ENCODE measurements around the gene ZNF614. TPM values are rescaled to one million over a fixed set of nuclear protein-coding genes. Genes with fewer than 3 reads are reported as not detected.
"Not testable (repeated sequence)": the region's sequence is repeated elsewhere in the genome, so short reads cannot be mapped to it uniquely, and the experiment has no call there.

The ZNF614 gene
- total RNA-seq, 1 experiment from 2014 or later: 10.3 TPM

GRCh38 chr19:51976852-51977251, 51.3 kb downstream of the ZNF614 start:
- BruUV-seq (replicated peaks): no TSS peak
- peaks cover 9% of the 10 kb centered on the region for H3K36me3 Mint-ChIP-seq (ENCODE audit: insufficient read depth, unreplicated experiment)
- intact Hi-C loops (cut with micrococcal nuclease; ENCODE audit: unreplicated experiment): no loop called here
- no peak for DNase-seq
- no peaks in the 10 kb centered on the region for H3K27me3 Mint-ChIP-seq (ENCODE audit: unreplicated experiment)
- H3K4me1 Mint-ChIP-seq (ENCODE audit: low read depth, unreplicated experiment): no peaks in the 10 kb centered on the region
- H3K9me3 Mint-ChIP-seq (ENCODE audit: low read depth, unreplicated experiment): peaks cover 29% of the 10 kb centered on the region
- CTCF ChIA-PET: no interaction called here
- no peak overlapping the region for H3K27ac Mint-ChIP-seq (ENCODE audit: unreplicated experiment)
- TF ChIP-seq CTCF (IDR thresholded peaks at IDR 0.05; ENCODE audit: unreplicated experiment): no peak
- no peak overlapping the region for H3K4me3 Mint-ChIP-seq (ENCODE audit: low read depth, unreplicated experiment)

GRCh38 chr19:51975787-51976186, 52.4 kb downstream of the ZNF614 start:
- H3K4me3 Mint-ChIP-seq (ENCODE audit: low read depth, unreplicated experiment); H3K4me1 Mint-ChIP-seq (ENCODE audit: low read depth, unreplicated experiment); intact Hi-C loops (cut with micrococcal nuclease; ENCODE audit: unreplicated experiment); CTCF ChIA-PET; BruUV-seq (replicated peaks); H3K27ac Mint-ChIP-seq (ENCODE audit: unreplicated experiment); H3K27me3 Mint-ChIP-seq (ENCODE audit: unreplicated experiment); DNase-seq: not testable (repeated sequence)
- Mint-ChIP-seq H3K9me3 (ENCODE audit: low read depth, unreplicated experiment) (peaks cover 31% of the 10 kb centered on the region), H3K36me3 (ENCODE audit: insufficient read depth, unreplicated experiment) (peaks cover 14% of the 10 kb centered on the region)

GRCh38 chr19:51971624-51972023, 56.6 kb downstream of the ZNF614 start:
- peaks cover 33% of the 10 kb centered on the region for H3K9me3 Mint-ChIP-seq (ENCODE audit: low read depth, unreplicated experiment)
- peaks cover 30% of the 10 kb centered on the region for H3K36me3 Mint-ChIP-seq (ENCODE audit: insufficient read depth, unreplicated experiment)
- no peak overlapping the region for H3K27ac Mint-ChIP-seq (ENCODE audit: unreplicated experiment)
- no peaks in the 10 kb centered on the region for H3K4me1 Mint-ChIP-seq (ENCODE audit: low read depth, unreplicated experiment)
- intact Hi-C loops (cut with micrococcal nuclease; ENCODE audit: unreplicated experiment): no loop called here
- DNase-seq: peak; percentile 5
- H3K27me3 Mint-ChIP-seq (ENCODE audit: unreplicated experiment): no peaks in the 10 kb centered on the region
- BruUV-seq (replicated peaks): no TSS peak
- CTCF ChIA-PET: no interaction called here
- no peak for TF ChIP-seq CTCF (IDR thresholded peaks at IDR 0.05; ENCODE audit: unreplicated experiment)
- H3K4me3 Mint-ChIP-seq (ENCODE audit: low read depth, unreplicated experiment): no peak overlapping the region

GRCh38 chr19:51970718-51971117, 57.5 kb downstream of the ZNF614 start:
- Mint-ChIP-seq H3K4me1 (ENCODE audit: low read depth, unreplicated experiment) (no peaks in the 10 kb centered on the region), H3K27ac (ENCODE audit: unreplicated experiment) (no peak overlapping the region), H3K4me3 (ENCODE audit: low read depth, unreplicated experiment) (no peak overlapping the region), H3K36me3 (ENCODE audit: insufficient read depth, unreplicated experiment) (peaks cover 34% of the 10 kb centered on the region), H3K9me3 (ENCODE audit: low read depth, unreplicated experiment) (peaks cover 30% of the 10 kb centered on the region), H3K27me3 (ENCODE audit: unreplicated experiment) (no peaks in the 10 kb centered on the region)
- intact Hi-C loops (cut with micrococcal nuclease; ENCODE audit: unreplicated experiment): no loop called here
- BruUV-seq (replicated peaks): no TSS peak
- CTCF ChIA-PET: no interaction called here
- TF ChIP-seq CTCF (IDR thresholded peaks at IDR 0.05; ENCODE audit: unreplicated experiment): no peak
- no peak for DNase-seq

GRCh38 chr19:51965583-51965982, 62.6 kb downstream of the ZNF614 start:
- intact Hi-C loops (cut with micrococcal nuclease; ENCODE audit: unreplicated experiment): no loop called here
- no peaks in the 10 kb centered on the region for H3K4me1 Mint-ChIP-seq (ENCODE audit: low read depth, unreplicated experiment)
- CTCF ChIA-PET: no interaction called here
- no peaks in the 10 kb centered on the region for H3K27me3 Mint-ChIP-seq (ENCODE audit: unreplicated experiment)
- TF ChIP-seq CTCF (IDR thresholded peaks at IDR 0.05; ENCODE audit: unreplicated experiment): no peak
- peaks cover 33% of the 10 kb centered on the region for H3K9me3 Mint-ChIP-seq (ENCODE audit: low read depth, unreplicated experiment)
- no peak overlapping the region for H3K27ac Mint-ChIP-seq (ENCODE audit: unreplicated experiment)
- H3K4me3 Mint-ChIP-seq (ENCODE audit: low read depth, unreplicated experiment): no peak overlapping the region
- no peak for DNase-seq
- H3K36me3 Mint-ChIP-seq (ENCODE audit: insufficient read depth, unreplicated experiment): peaks cover 20% of the 10 kb centered on the region
- no TSS peak for BruUV-seq (replicated peaks)

Other genes starting within 250 kb of the ZNF614 start
- gene FPR3, start 233.2 kb downstream of the ZNF614 start, total RNA-seq (2022): not detected in 2 replicates
- 15.0 and 16.1 TPM in 2 replicates for gene ZNF577, start 140.4 kb downstream of the ZNF614 start, total RNA-seq (2022)
- gene ZNF649, start 123.4 kb downstream of the ZNF614 start, total RNA-seq (2022): 14.6 and 15.5 TPM in 2 replicates
- 7.2 and 9.3 TPM in 2 replicates for gene ZNF613, start 100.9 kb downstream of the ZNF614 start, total RNA-seq (2022)
- gene ZNF350, start 41.5 kb downstream of the ZNF614 start, total RNA-seq (2022): 10.7 and 14.0 TPM in 2 replicates
- gene ZNF615, start 20.2 kb downstream of the ZNF614 start, total RNA-seq (2022): 5.3 and 7.3 TPM in 2 replicates
- 16.0 TPM in 2 replicates for gene ZNF432, start 20.5 kb upstream of the ZNF614 start, total RNA-seq (2022)
- gene ZNF841, start 67.4 kb upstream of the ZNF614 start, total RNA-seq (2022): 37.6 and 39.8 TPM in 2 replicates
- gene ZNF616, start 111.6 kb upstream of the ZNF614 start, total RNA-seq (2022): 8.9 and 9.2 TPM in 2 replicates
- 11.3 and 12.0 TPM in 2 replicates for gene ZNF836, start 143.2 kb upstream of the ZNF614 start, total RNA-seq (2022)
- gene PPP2R1A, start 161.7 kb upstream of the ZNF614 start, total RNA-seq (2022): 288 and 291 TPM in 2 replicates
- gene ZNF766, start 241.2 kb upstream of the ZNF614 start, total RNA-seq (2022): 26.6 and 28.3 TPM in 2 replicates

Data from Calu3 (cell line).